Rectal smooth muscle tissue (tissue), 1 donor: Measurements from ENCODE around the gene MIA.
"Not testable (repeated sequence)": the region's sequence is repeated elsewhere in the genome, so short reads cannot be mapped to it uniquely, and the experiment has no call there.

Source experiments
- H3K27ac ChIP-seq: one replicate; pipeline ENCODE4 v1.7.0; 2013; ENCODE audit warnings: low read depth, low read length, inconsistent platforms
- H3K27me3 ChIP-seq: one replicate; pipeline ENCODE4 v1.7.0; 2013; ENCODE audit warnings: low read length; ENCODE audit not compliant: control insufficient read depth, insufficient read depth
- H3K36me3 ChIP-seq: one replicate; pipeline ENCODE4 v1.7.0; 2013; ENCODE audit warnings: low read length; ENCODE audit not compliant: control insufficient read depth, insufficient read depth
- H3K4me1 ChIP-seq: one replicate; pipeline ENCODE4 v1.7.0; 2013; ENCODE audit warnings: low read length; ENCODE audit not compliant: control insufficient read depth, insufficient read depth
- H3K4me3 ChIP-seq: one replicate; pipeline ENCODE4 v1.7.0; 2013; ENCODE audit warnings: low read length
- H3K9ac ChIP-seq: one replicate; pipeline ENCODE4 v1.7.0; 2013; ENCODE audit warnings: low read length

The MIA gene

DNA sequence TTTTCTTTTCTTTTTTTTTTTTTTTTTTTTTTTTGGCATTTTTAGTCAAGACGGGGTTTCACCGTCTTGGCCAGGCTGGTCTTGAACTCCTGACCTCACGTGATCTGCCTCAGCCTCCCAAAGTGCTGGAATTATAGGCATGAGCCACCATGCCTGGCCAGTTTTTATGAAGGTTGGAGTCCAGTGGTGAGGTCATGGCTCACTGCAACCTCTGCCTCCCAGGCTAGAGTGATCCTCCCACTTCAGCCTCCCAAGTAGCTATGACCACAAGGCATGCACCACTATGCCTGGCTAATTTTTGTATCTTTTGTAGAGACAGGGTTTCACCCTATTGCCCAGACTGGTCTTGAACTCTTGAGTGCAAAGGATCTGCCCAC lies 20.1 kb upstream of the MIA start:
- Histone ChIP-seq H3K36me3 (peaks cover 17% of the 10 kb centered on the region), H3K9ac (no peak overlapping the region), H3K27ac (no peak overlapping the region), H3K4me1 (peaks cover 7% of the 10 kb centered on the region), H3K27me3 (no peaks in the 10 kb centered on the region), H3K4me3 (no peak overlapping the region)

DNA sequence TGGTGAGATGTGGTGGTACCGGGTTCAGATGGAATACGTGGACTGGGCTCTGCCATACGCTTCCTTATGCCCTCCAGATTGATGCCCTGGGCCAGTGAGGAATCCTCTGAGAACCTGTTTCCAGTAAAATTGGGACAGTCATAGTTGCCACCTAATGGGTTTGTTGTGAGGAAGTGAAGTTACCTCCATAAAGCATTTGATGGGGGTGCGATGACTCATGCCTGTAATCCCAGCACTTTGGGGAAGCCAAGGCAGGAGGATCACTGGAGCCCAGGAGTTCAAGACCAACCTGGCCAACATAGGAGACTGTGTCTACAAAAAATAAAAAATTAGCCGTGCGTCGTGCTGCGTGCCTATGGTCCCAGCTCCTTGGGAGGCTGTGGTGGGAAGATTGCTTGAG lies 19.5 kb upstream of the MIA start:
- Histone ChIP-seq H3K27ac (no peak overlapping the region), H3K36me3 (peaks cover 20% of the 10 kb centered on the region), H3K27me3 (no peaks in the 10 kb centered on the region), H3K4me3 (no peak overlapping the region), H3K9ac (no peak overlapping the region), H3K4me1 (peaks cover 7% of the 10 kb centered on the region)

DNA sequence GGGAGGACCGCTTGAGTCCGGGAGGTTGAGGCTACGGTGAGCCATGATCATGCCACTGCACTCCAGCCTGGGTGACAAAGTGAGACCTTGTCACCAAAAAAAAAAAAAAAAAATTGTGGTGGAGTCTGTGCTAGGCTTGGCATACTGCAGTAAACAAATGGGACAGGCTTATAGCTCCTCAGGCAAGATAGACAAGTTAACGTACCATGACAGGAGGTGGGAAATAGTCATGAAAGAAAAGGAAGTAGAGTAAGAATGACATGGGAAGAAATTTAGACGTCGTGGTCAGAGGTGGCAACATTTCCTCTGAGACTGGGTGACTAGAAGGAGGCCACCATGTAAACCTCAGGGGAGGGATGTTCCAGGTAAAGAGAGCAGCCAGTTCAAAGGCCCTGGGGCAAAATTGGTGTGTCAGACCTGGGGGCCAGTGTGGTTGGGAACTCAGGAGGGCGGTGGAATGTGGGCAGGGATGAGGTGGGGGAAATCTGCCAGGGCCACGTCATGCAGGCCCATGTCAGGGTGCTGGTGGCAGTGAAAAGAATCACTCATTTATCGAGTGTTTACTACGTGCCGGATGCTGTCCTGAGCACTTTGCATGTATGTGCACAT lies 18.7 kb upstream of the MIA start:
- Histone ChIP-seq H3K9ac (no peak overlapping the region), H3K27ac (no peak overlapping the region), H3K4me1 (peaks cover 7% of the 10 kb centered on the region), H3K36me3 (peaks cover 23% of the 10 kb centered on the region), H3K4me3 (no peak overlapping the region), H3K27me3 (no peaks in the 10 kb centered on the region)

DNA sequence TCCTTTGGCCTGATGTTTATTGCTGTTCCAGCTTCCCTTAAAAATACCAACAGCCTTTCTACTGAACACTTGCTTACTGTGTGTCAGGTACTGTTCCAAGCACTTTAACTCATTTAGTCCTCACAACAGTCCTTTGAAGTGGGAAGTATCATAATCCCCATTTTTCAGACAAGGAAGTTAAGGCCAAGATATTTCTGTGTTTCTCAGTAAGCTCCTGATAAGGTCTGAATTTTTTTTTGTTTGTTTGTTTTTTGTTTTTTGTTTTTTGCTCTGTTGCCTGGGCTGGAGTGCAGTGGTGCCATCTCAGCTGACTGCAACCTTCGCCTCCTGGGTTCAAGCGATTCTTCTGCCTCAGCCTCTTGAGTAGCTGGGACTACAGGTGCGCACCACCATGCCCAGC lies 16.8 kb upstream of the MIA start:
- no peak overlapping the region for H3K9ac ChIP-seq
- peaks cover 38% of the 10 kb centered on the region for H3K36me3 ChIP-seq
- H3K4me1 ChIP-seq, result peaks cover 4% of the 10 kb centered on the region
- H3K27ac ChIP-seq, result no peak overlapping the region
- no peaks in the 10 kb centered on the region for H3K27me3 ChIP-seq
- no peak overlapping the region for H3K4me3 ChIP-seq

DNA sequence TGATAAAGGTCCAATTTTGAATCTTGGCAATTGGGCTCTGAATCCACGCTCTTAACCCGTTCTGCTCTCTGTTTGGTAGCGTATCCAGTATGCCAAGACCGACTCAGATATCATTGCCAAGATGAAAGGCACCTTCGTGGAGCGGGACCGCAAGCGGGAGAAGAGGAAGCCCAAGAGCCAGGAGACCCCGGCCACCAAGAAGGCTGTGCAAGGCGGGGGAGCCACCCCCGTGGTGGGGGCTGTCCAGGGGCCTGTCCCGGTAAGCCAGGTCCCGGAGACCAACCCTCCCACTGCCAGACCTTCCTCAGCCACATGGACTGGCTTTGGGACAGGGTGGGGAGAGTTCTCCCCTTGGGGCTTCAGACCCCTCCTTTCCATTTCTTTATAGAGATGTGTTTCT lies 16.0 kb upstream of the MIA start:
- no peak overlapping the region for H3K4me3 ChIP-seq
- H3K4me1 ChIP-seq, result peaks cover 3% of the 10 kb centered on the region
- no peak overlapping the region for H3K9ac ChIP-seq
- H3K27ac ChIP-seq, result no peak overlapping the region
- H3K27me3 ChIP-seq, result no peaks in the 10 kb centered on the region
- peaks cover 47% of the 10 kb centered on the region for H3K36me3 ChIP-seq

DNA sequence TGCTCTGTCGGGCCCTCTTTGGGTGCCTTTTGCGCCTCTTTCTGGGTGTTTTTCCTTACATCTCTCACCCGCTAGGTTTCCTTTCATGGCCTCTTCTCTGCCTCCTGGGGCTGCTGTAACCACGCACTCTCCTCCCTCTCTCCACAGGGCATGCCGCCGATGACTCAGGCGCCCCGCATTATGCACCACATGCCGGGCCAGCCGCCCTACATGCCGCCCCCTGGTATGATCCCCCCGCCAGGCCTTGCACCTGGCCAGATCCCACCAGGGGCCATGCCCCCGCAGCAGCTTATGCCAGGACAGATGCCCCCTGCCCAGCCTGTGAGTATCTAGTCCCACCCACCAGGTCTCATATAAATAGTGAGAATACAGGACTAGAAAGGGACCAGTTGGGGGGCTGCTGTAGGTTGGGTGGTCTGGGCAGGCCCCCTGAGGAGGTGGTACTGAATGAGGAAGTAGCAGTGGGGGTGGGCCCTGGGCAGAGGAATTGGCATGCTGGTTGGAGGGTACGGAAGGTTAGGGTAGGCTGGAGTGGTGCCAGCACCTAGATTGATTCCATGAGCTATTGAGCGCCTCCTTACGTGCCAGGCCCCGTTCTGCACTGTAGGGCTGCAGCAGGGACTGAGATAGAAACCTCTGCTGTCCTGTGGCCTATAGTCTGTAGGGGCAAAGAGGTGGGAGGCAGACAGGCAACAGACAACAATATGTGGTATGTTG lies 12.4 kb upstream of the MIA start:
- Histone ChIP-seq H3K9ac (no peak overlapping the region), H3K27ac (no peak overlapping the region), H3K4me1 (no peaks in the 10 kb centered on the region), H3K4me3 (no peak overlapping the region), H3K27me3 (no peaks in the 10 kb centered on the region), H3K36me3 (peaks cover 58% of the 10 kb centered on the region)

DNA sequence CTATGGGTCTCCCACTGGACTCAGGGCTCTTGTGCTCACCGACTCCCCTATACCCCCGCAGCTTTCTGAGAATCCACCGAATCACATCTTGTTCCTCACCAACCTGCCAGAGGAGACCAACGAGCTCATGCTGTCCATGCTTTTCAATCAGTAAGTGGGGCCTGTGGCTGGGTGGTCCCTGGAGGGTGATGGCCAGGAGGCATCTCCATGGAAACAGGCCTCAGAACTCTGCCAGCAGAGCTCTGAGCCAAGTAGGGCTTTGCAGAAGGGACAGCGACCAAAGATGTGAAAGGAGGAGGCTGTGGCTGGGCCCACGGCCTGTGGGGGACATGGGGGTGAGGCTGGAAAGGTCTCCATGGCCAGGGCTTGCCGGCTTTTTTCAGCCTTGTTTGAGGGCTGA lies 11.8 kb upstream of the MIA start:
- H3K4me3 ChIP-seq, result no peak overlapping the region
- H3K27ac ChIP-seq, result no peak overlapping the region
- H3K27me3 ChIP-seq, result no peaks in the 10 kb centered on the region
- H3K4me1 ChIP-seq, result no peaks in the 10 kb centered on the region
- peaks cover 53% of the 10 kb centered on the region for H3K36me3 ChIP-seq
- no peak overlapping the region for H3K9ac ChIP-seq

DNA sequence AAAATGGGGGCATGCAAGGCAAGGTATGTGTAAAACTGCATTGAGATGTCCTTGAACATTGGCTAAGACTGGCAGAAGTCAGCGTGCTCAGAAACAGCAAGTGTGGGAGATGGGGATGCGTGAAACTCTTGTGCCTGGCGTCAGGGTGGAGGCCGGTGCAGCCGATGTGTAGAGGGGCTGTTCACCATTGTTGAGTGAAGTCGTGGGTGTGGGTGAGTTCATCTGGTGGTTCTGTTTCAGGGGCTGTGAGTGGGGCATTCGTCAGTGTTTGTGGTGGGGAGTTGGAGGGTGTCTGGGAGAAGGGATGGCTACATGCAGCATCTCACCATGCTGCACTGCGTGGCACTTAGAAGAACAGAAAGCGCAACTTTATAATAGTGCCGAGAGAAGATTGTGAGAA lies 11.4 kb upstream of the MIA start:
- Histone ChIP-seq H3K36me3 (peaks cover 52% of the 10 kb centered on the region), H3K4me3 (no peak overlapping the region), H3K4me1 (no peaks in the 10 kb centered on the region), H3K27me3 (no peaks in the 10 kb centered on the region), H3K27ac (no peak overlapping the region), H3K9ac (no peak overlapping the region)

DNA sequence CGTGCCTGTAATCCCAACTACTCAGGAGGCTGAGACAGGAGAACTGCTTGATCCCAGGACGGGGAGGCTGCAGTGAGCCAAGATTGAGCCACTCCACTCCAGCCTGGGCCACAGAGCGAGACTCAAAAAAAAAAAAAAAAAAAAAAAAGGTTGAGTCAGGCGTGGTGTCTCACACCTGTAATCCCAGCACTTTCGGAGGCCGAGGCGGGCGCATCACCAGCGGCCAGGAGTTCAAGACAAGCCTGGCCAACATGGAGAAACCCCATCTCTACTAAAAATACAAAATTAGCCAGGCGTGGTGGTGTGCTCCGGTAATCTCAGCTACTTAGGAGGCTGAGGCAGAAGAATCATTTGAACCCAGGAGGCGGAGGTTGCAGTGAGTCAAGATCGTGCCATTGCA lies 8.9 kb upstream of the MIA start:
- not testable (repeated sequence) for H3K4me1 ChIP-seq, H3K9ac ChIP-seq, H3K4me3 ChIP-seq, H3K27ac ChIP-seq, H3K27me3 ChIP-seq
- H3K36me3 ChIP-seq, result peaks cover 36% of the 10 kb centered on the region

DNA sequence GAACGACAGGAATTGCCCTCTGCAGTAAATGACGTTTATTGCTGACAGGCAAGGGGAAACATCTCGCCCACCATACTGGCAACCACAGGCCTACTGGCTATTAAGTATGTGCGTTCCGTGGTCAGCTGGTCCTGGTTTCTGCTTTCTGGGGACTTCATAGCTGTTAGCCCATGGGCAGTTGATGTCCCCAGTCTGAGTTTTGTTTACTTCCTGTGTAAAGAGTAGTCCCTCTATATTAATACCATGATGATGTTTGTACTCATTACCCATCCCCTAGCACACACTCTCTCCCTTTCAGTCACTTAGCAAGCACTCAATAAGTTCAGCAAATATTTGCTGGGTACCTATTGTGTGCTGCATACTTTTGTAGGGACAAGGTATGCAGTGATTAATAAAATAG lies 6.5 kb upstream of the MIA start:
- H3K27ac ChIP-seq, result no peak overlapping the region
- peaks cover 16% of the 10 kb centered on the region for H3K36me3 ChIP-seq
- H3K27me3 ChIP-seq, result no peaks in the 10 kb centered on the region
- H3K4me3 ChIP-seq, result no peak overlapping the region
- no peaks in the 10 kb centered on the region for H3K4me1 ChIP-seq
- no peak overlapping the region for H3K9ac ChIP-seq

DNA sequence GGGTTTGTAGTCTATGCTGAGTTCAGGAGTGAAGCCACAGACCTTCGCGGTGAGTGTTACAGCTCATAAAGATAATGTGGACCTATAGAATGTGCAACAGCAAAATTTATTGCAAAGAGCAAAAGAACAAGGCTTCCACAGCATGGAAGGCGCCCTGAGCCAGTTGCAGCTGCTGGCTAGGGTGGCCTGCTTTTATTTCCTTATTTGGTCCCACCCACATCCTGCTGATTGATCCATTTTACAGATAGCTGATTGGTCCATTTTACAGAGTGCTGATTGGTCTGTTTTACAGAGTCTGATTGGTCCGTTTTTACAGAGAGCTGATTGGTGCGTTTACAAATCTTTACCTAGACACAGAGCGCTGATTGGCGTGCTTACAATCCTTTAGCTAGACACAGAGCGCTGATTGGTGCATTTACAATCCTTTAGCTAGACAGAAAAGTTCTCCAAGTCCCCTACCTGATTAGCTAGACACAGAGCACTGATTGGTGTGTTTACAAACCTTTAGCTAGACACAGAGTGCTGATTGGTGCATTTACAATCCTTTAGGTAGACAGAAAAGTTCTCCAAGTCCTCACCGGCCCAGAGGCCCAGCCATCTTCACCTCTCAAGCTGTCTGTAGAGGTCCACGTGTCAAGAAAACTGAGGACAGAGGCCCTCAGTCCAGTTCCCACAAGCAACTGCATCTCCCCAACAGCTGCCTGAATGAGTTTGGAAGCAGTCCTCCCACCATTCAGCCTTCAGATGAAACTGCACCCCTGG lies 4.0 kb upstream of the MIA start:
- not testable (repeated sequence) for H3K9ac ChIP-seq, H3K27ac ChIP-seq, H3K4me3 ChIP-seq, H3K4me1 ChIP-seq, H3K36me3 ChIP-seq, H3K27me3 ChIP-seq

DNA sequence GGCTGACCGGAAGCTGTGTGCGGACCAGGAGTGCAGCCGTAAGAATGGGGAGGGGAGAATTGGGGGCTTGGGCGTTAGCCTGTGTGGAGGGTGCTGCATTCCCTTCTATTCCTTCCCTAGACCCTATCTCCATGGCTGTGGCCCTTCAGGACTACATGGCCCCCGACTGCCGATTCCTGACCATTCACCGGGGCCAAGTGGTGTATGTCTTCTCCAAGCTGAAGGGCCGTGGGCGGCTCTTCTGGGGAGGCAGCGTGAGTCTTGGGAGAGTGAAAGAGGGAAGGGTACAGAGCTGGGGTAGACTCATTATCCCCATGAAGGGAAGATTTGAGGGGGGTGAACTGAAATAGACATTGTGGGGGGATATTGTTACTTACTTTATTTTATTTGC lies 306 bp downstream of the MIA start:
- Histone ChIP-seq H3K4me3 (no peak overlapping the region), H3K36me3 (no peaks in the 10 kb centered on the region), H3K4me1 (peaks cover 13% of the 10 kb centered on the region), H3K9ac (no peak overlapping the region), H3K27me3 (no peaks in the 10 kb centered on the region), H3K27ac (no peak overlapping the region)

DNA sequence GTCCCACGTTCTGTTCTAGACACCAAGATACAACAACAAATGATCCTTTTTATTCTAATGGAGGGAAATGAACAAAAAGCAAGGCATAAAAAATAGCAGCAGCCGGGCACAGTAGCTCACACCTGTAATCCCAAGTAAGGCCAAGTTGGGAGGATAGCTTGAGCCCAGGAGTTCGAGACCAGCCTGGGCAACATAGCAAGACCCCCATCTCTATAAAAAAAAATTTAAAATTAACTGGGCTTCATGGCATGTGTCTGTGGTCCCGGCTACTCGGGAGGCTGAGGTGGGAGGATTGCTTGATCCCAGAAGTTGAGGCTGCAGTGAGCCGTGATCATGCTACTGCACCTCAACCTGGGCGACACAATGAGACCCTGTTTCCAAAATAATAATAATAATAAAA lies 1.0 kb downstream of the MIA start:
- H3K4me1 ChIP-seq, result peaks cover 13% of the 10 kb centered on the region
- no peak overlapping the region for H3K4me3 ChIP-seq
- no peak overlapping the region for H3K27ac ChIP-seq
- no peak overlapping the region for H3K9ac ChIP-seq
- H3K36me3 ChIP-seq, result peaks cover 1% of the 10 kb centered on the region
- H3K27me3 ChIP-seq, result no peaks in the 10 kb centered on the region
